Colonic mucosa (tissue), 4 donors: ENCODE results near the gene CDX2. TPM values are rescaled to one million over a fixed set of nuclear protein-coding genes. Genes with fewer than 3 reads are reported as not detected.
"Not testable (repeated sequence)": the region's sequence is repeated elsewhere in the genome, so short reads cannot be mapped to it uniquely, and the experiment has no call there.

Experiments
- DNase-seq: peaks from one replicate; pipeline ENCODE4 v3.0.0-alpha.2; 2020
- H3K27ac ChIP-seq: fragments of 200-600 bp; one replicate; pipeline ENCODE4 v1.8.0; 2021
- H3K27me3 ChIP-seq: fragments of 200-600 bp; one replicate; pipeline ENCODE4 v1.8.0; 2021
- H3K36me3 ChIP-seq: fragments of 200-600 bp; one replicate; pipeline ENCODE4 v1.8.0; 2021
- H3K4me1 ChIP-seq: fragments of 200-600 bp; one replicate; pipeline ENCODE4 v1.8.0; 2021; ENCODE audit warnings: mild to moderate bottlenecking
- H3K4me3 ChIP-seq: fragments of 200-600 bp; one replicate; pipeline ENCODE4 v1.8.0; 2021
- H3K9ac ChIP-seq, 2 donors: one replicate each; pipeline ENCODE4 v1.7.0; 2013; ENCODE audit warnings: control low read depth in 2 of 2, low read depth in 2 of 2, low read length in 2 of 2
- H3K9me3 ChIP-seq: fragments of 200-600 bp; one replicate; pipeline ENCODE4 v1.8.0; 2021
- CTCF ChIP-seq: fragments of 200-600 bp; IDR thresholded peaks from one replicate; pipeline ENCODE4 v1.8.0; 2022; ENCODE audit warnings: antibody characterized with exemption, mild to moderate bottlenecking
- intact Hi-C: fragments of 100-400 bp; cut with DNase I; formaldehyde crosslinking; loops from one replicate; pipeline ENCODE4 v1.14.1; 2022
- total RNA-seq, 2 donors: library from RNA; stranded (reverse); fragmentation: NEBNext Ultra II Directional in 1 of 2; extraction: Animal tissue kit (Norgen Biotek cat#: 25700) in 1 of 2; gene quantifications; one replicate each; pipeline ENCODE4 v1.2.1, GENCODE V29; 2021
- donor health status: healthy.
- donor health status: DM: no; HTN: no; CAD: no.
- donor health status: DM: no; HTN: no; CAD: no.

CDX2 gene
- total RNA-seq, 2 donors from 2014 or later = 271 to 391 TPM

GRCh38 chr13:27966641-27967202 is 2.4 kb downstream of the CDX2 start:
- H3K9ac ChIP-seq = peak overlapping the region; percentile 98 to 100
- peak overlapping the region; percentile 91 for H3K27ac ChIP-seq
- H3K27me3 ChIP-seq = peaks cover 34% of the 10 kb centered on the region
- peak; percentile 34 for DNase-seq
- peak overlapping the region; percentile 75 for H3K4me3 ChIP-seq
- intact Hi-C loops = no loop called here
- no peaks in the 10 kb centered on the region for H3K9me3 ChIP-seq
- peaks cover 3% of the 10 kb centered on the region for H3K4me1 ChIP-seq
- no peak for TF ChIP-seq CTCF
- no peaks in the 10 kb centered on the region for H3K36me3 ChIP-seq

- Histone ChIP-seq H3K4me3 (peak overlapping the region; percentile 75), H3K27ac (peak overlapping the region; percentile 91), H3K9ac (peak overlapping the region; percentile 98 to 100), H3K27me3 (peaks cover 34% of the 10 kb centered on the region), H3K9me3 (no peaks in the 10 kb centered on the region), H3K4me1 (peaks cover 3% of the 10 kb centered on the region), H3K36me3 (no peaks in the 10 kb centered on the region)
- intact Hi-C loops = no loop called here
- DNase-seq = peak; percentile 50
- no peak for TF ChIP-seq CTCF
Observed at GRCh38 chr13:27965740-27966640, 3.1 kb downstream of the CDX2 start.

GRCh38 chr13:27965343-27965739 is 3.8 kb downstream of the CDX2 start:
- H3K9ac ChIP-seq = peak overlapping the region; percentile 98 to 100
- no peak for TF ChIP-seq CTCF
- peak; percentile 37 for DNase-seq
- H3K4me1 ChIP-seq = peaks cover 5% of the 10 kb centered on the region
- H3K27me3 ChIP-seq = peaks cover 34% of the 10 kb centered on the region
- H3K36me3 ChIP-seq = no peaks in the 10 kb centered on the region
- H3K27ac ChIP-seq = peak overlapping the region; percentile 91
- intact Hi-C loops = no loop called here
- H3K9me3 ChIP-seq = no peaks in the 10 kb centered on the region
- peak overlapping the region; percentile 75 for H3K4me3 ChIP-seq

GRCh38 chr13:27964741-27965323 is 4.3 kb downstream of the CDX2 start:
- peak; percentile 23 for DNase-seq
- H3K27ac ChIP-seq = peak overlapping the region; percentile 91
- no peak for TF ChIP-seq CTCF
- H3K9me3 ChIP-seq = no peaks in the 10 kb centered on the region
- H3K4me1 ChIP-seq = peaks cover 9% of the 10 kb centered on the region
- H3K27me3 ChIP-seq = peaks cover 38% of the 10 kb centered on the region
- intact Hi-C loops = no loop called here
- peak overlapping the region; percentile 98 to 100 for H3K9ac ChIP-seq
- H3K36me3 ChIP-seq = no peaks in the 10 kb centered on the region
- H3K4me3 ChIP-seq = peak overlapping the region; percentile 75

- H3K36me3 ChIP-seq, H3K4me1 ChIP-seq, intact Hi-C loops, H3K9me3 ChIP-seq: not testable (repeated sequence)
- H3K27me3 ChIP-seq = peaks cover 42% of the 10 kb centered on the region
- DNase-seq = peak; percentile 46
- peak overlapping the region; percentile 75 for H3K4me3 ChIP-seq
- peak overlapping the region; percentile 98 to 100 for H3K9ac ChIP-seq
- peak overlapping the region; percentile 91 for H3K27ac ChIP-seq
Observed at GRCh38 chr13:27964206-27964605, 4.9 kb downstream of the CDX2 start.
